ENCODE data around the gene SYNDIG1. TPM values are rescaled to one million over a fixed set of nuclear protein-coding genes. Genes with fewer than 3 reads are reported as not detected.

The SYNDIG1 gene
- polyA plus RNA-seq, 1 donor from 2014 or later: 0.22 TPM

GRCh38 chr20:24578567-24579415, 109.4 kb downstream of the SYNDIG1 start:
- Histone ChIP-seq H4K20me1 (ENCODE audit: insufficient read depth) (no peaks in the 10 kb centered on the region), H3K27ac (ENCODE audit: low read length) (no peak overlapping the region), H3K79me2 (replicated peaks; ENCODE audit: insufficient read depth, low read length) (no peaks in the 10 kb centered on the region), H3F3A (ENCODE audit: insufficient read depth, low read length, poor library complexity, severe bottlenecking) (no peaks in the 10 kb centered on the region), H3K4me2 (ENCODE audit: low read length) (no peak overlapping the region), H3K9me2 (ENCODE audit: insufficient read depth, low read length) (no peaks in the 10 kb centered on the region), H3K9ac (ENCODE audit: low read length) (no peak overlapping the region), H2AFZ (ENCODE audit: low read depth, low read length) (no peak overlapping the region), H3K4me3 (ENCODE audit: low read length) (no peak overlapping the region), H3K27me3 (ENCODE audit: insufficient read depth, low read depth, low read length) (no peaks in the 10 kb centered on the region), H3K36me3 (ENCODE audit: insufficient read depth, low read length) (no peaks in the 10 kb centered on the region), H3K9me3 (ENCODE audit: low read length) (no peaks in the 10 kb centered on the region)
- TF ChIP-seq EP300 (conservative IDR thresholded peaks at IDR 0.05; ENCODE audit: poor library complexity, severe bottlenecking): no peak
- no peak for TF ChIP-seq REST (IDR thresholded peaks at IDR 0.05; ENCODE audit: borderline replicate concordance)
- TF ChIP-seq TAF1 (IDR thresholded peaks at IDR 0.05; ENCODE audit: low read depth): no peak
- TF ChIP-seq POLR2AphosphoS5 (IDR thresholded peaks at IDR 0.05): no peak
- no peak for TF ChIP-seq MXI1 (conservative IDR thresholded peaks at IDR 0.05; ENCODE audit: poor library complexity, severe bottlenecking)
- no peak for TF ChIP-seq CTCF (IDR thresholded peaks at IDR 0.05; ENCODE audit: poor library complexity, severe bottlenecking)
- TF ChIP-seq SMC3 (conservative IDR thresholded peaks at IDR 0.05; ENCODE audit: poor library complexity): no peak
- TF ChIP-seq EZH2 (IDR thresholded peaks at IDR 0.05; ENCODE audit: borderline replicate concordance, insufficient read depth, low read length, poor library complexity, severe bottlenecking): no peak
- no peak for TF ChIP-seq RAD21 (conservative IDR thresholded peaks at IDR 0.05)

DNA sequence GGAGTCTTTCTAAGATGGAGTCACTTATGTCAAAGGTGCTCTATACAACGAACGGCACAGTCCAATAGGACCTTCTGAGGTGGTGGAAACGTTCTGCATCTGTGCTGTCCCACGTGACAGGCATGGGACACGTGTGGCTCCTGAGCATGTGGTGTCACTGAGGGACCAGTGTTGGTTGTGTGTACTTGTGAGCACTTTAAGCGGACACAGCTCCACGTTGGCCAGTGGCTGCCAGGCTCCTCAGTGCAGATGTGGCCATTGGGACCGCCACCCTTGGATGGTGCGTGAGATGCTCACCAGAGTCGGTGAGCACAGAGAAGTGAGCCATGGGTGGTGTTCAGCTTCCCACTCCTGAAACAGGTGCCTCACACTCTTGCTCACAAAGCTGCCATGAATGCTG, 110.0 kb downstream of the SYNDIG1 start:
- Histone ChIP-seq H3K4me2 (ENCODE audit: low read length) (no peak overlapping the region), H3K27ac (ENCODE audit: low read length) (no peak overlapping the region), H3K4me3 (ENCODE audit: low read length) (no peak overlapping the region), H3K27me3 (ENCODE audit: insufficient read depth, low read depth, low read length) (no peaks in the 10 kb centered on the region), H3F3A (ENCODE audit: insufficient read depth, low read length, poor library complexity, severe bottlenecking) (no peaks in the 10 kb centered on the region), H3K36me3 (ENCODE audit: insufficient read depth, low read length) (no peaks in the 10 kb centered on the region), H2AFZ (ENCODE audit: low read depth, low read length) (no peak overlapping the region), H3K79me2 (replicated peaks; ENCODE audit: insufficient read depth, low read length) (no peaks in the 10 kb centered on the region), H3K9me3 (ENCODE audit: low read length) (no peaks in the 10 kb centered on the region), H3K9ac (ENCODE audit: low read length) (no peak overlapping the region), H3K9me2 (ENCODE audit: insufficient read depth, low read length) (no peaks in the 10 kb centered on the region), H4K20me1 (ENCODE audit: insufficient read depth) (no peaks in the 10 kb centered on the region)
- TF ChIP-seq TAF1 (IDR thresholded peaks at IDR 0.05; ENCODE audit: low read depth) (no peak), CTCF (IDR thresholded peaks at IDR 0.05; ENCODE audit: poor library complexity, severe bottlenecking) (no peak), RAD21 (conservative IDR thresholded peaks at IDR 0.05) (no peak), MXI1 (conservative IDR thresholded peaks at IDR 0.05; ENCODE audit: poor library complexity, severe bottlenecking) (no peak), REST (IDR thresholded peaks at IDR 0.05; ENCODE audit: borderline replicate concordance) (no peak), POLR2AphosphoS5 (IDR thresholded peaks at IDR 0.05) (no peak)
